ENCODE data around the gene C2orf92.
"Not testable (repeated sequence)": the region's sequence is repeated elsewhere in the genome, so short reads cannot be mapped to it uniquely, and the experiment has no call there.

The C2orf92 gene

GRCh38 chr2:97693476-97693875, 24.0 kb downstream of the C2orf92 start:
- DNase-seq (ENCODE audit: low read depth in 2 of 2): no peak

- DNase-seq (ENCODE audit: low read depth in 2 of 2): no peak
Measured at GRCh38 chr2:97695744-97696143, 26.2 kb downstream of the C2orf92 start.

- DNase-seq (ENCODE audit: low read depth in 2 of 2): peak; percentile 86 to 87
Measured at GRCh38 chr2:97697252-97698235, 28.0 kb downstream of the C2orf92 start.

GRCh38 chr2:97698530-97698929, 29.0 kb downstream of the C2orf92 start:
- no peak for DNase-seq (ENCODE audit: low read depth in 2 of 2)

- DNase-seq (ENCODE audit: low read depth in 2 of 2): no peak
Measured at GRCh38 chr2:97699765-97700444, 30.4 kb downstream of the C2orf92 start.

- DNase-seq (ENCODE audit: low read depth in 2 of 2): no peak
Measured at GRCh38 chr2:97701186-97701585, 31.7 kb downstream of the C2orf92 start.

GRCh38 chr2:97701851-97702465, 32.4 kb downstream of the C2orf92 start:
- DNase-seq (ENCODE audit: low read depth in 2 of 2): no peak

- DNase-seq (ENCODE audit: low read depth in 2 of 2): no peak
Measured at GRCh38 chr2:97702731-97703470, 33.4 kb downstream of the C2orf92 start.

- no peak for DNase-seq (ENCODE audit: low read depth in 2 of 2)
Measured at GRCh38 chr2:97703741-97704140, 34.2 kb downstream of the C2orf92 start.

- no peak for DNase-seq (ENCODE audit: low read depth in 2 of 2)
Measured at GRCh38 chr2:97704989-97705388, 35.5 kb downstream of the C2orf92 start.

- no peak for DNase-seq (ENCODE audit: low read depth in 2 of 2)
Measured at GRCh38 chr2:97706112-97706511, 36.6 kb downstream of the C2orf92 start.

- DNase-seq (ENCODE audit: low read depth in 2 of 2): no peak
Measured at GRCh38 chr2:97706708-97707345, 37.3 kb downstream of the C2orf92 start.

GRCh38 chr2:97707362-97708047, 38.0 kb downstream of the C2orf92 start:
- no peak for DNase-seq (ENCODE audit: low read depth in 2 of 2)

- DNase-seq (ENCODE audit: low read depth in 2 of 2): no peak
Measured at GRCh38 chr2:97708048-97708380, 38.5 kb downstream of the C2orf92 start.

GRCh38 chr2:97708608-97709007, 39.1 kb downstream of the C2orf92 start:
- DNase-seq (ENCODE audit: low read depth in 2 of 2): no peak

- DNase-seq (ENCODE audit: low read depth in 2 of 2): no peak
Measured at GRCh38 chr2:97711394-97711711, 41.8 kb downstream of the C2orf92 start.

- not testable (repeated sequence) for DNase-seq (ENCODE audit: low read depth in 2 of 2)
Measured at GRCh38 chr2:97712175-97712574, 42.7 kb downstream of the C2orf92 start.

GRCh38 chr2:97712693-97713295, 43.3 kb downstream of the C2orf92 start:
- peak in 1 of 2 donors; percentile 57 for DNase-seq (ENCODE audit: low read depth in 2 of 2)

- DNase-seq (ENCODE audit: low read depth in 2 of 2): no peak
Measured at GRCh38 chr2:97713296-97714083, 44.0 kb downstream of the C2orf92 start, which contains the start of gene ZAP70. Gene ZAP70 (plus strand): TSS chr2:97713576. CDS start chr2:97724037, 10,461 bp downstream.

Data from stimulated activated CD8-positive, alpha-beta memory T cell treated with anti-CD3 and anti-CD28 coated beads, Interleukin-2, amount 100 ng/mL, for 1 hour (primary cell).